HS-5 (cell line): ENCODE results near the gene EFCAB9.

Experiments used
- DNase-seq: peaks from one replicate; pipeline ENCODE4 v3.0.0-alpha.2; 2012; ENCODE audit warnings: low read depth

EFCAB9 gene

GRCh38 chr5:172166030-172166826 is 27.7 kb upstream of the EFCAB9 start:
- DNase-seq, result no peak

DNA sequence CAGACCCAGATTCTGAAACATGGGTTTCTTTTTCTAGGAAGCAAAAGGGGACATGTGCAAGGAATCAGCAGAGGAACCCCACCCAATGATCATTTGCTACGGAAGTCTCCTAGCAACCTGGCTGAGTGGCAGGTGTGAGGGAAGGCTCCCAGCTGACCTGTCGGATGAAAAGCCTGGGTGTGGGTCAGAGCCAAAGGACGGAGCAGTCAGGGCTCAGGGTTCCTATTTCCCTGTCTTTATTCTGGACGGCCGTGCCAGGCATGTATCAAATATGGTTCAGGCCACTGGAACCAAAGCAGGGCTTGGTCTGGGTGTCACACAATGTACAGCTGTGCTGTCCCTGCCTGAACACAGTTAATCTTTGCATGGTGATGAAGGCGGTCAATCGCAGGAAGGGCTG is 26.1 kb upstream of the EFCAB9 start:
- no peak for DNase-seq

DNA sequence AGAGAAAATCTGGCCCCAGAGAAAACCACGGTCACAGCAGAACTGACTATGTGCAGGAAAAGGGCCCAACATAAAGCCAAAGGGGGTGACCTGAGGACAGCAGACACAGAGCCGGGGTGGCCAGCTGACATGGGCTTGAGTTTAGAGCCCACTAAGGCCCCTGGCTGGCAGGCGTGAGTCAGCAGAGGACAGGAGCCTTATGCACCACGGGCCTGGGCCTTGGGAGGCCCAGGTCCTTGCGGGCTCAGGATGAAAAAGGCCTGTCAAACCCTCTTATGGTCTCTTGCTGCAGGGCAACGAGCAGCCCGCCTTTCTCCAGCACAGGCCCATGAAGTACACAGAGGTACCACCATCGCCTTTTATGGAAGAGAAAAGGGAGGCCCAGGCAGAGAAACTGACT is 25.7 kb upstream of the EFCAB9 start:
- DNase-seq, result no peak

GRCh38 chr5:172169216-172169615 is 24.8 kb upstream of the EFCAB9 start:
- DNase-seq, result no peak

DNA sequence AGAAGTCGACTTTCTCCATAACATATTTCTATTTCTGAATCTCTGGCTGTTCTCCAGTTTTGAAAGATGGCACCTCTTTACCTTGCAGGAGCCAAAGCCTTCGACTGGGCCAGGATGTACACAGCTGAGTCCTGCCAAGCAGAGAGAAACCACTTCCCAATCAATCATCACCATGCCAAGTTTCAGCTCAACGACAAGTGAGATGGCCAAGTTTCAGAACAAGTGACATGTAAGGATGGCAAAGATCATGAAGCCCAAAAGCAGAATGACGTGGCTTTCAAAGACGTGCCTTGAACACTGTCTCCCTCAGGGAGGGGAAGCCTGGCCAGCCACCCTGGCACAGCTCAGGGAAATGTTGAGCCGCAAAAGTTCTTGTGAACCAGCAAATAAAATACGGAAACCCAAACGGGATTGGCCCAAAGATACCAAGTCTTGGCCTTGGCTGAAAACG is 23.7 kb upstream of the EFCAB9 start:
- no peak for DNase-seq

- no peak for DNase-seq
Observed at GRCh38 chr5:172171118-172171517, 22.9 kb upstream of the EFCAB9 start.

DNA sequence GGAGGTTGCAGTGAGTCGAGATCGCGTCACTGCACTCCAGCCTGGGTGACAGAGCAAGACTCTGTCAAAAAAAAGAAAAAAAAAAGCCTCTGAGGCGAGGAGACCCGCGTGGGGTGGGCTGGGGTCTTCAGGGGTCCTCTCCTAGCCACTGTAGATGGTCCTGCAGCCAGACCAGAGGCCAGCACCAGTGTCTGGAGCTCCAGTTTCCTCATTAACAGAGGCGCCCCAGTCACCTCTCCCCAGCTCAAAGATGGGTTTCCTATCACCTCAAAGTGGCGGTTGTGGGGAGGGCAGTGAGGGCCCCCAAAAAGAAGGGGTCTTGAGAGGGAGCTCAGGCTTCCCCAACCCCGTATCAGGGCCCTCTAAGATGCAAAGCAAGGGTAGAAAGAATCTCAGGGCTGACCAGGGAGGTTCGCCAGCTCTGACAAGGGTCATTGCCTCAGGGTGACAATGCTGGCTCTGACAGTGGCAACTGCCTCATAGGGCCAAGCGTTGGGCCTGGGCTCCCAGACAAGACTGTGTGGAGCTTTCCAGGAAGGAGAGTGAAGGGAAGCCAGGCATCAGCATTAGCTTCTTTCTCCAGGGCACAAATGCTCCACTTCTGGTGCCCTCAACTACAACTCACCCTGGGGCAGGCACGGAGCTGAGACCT is 20.9 kb upstream of the EFCAB9 start:
- DNase-seq, result no peak

DNA sequence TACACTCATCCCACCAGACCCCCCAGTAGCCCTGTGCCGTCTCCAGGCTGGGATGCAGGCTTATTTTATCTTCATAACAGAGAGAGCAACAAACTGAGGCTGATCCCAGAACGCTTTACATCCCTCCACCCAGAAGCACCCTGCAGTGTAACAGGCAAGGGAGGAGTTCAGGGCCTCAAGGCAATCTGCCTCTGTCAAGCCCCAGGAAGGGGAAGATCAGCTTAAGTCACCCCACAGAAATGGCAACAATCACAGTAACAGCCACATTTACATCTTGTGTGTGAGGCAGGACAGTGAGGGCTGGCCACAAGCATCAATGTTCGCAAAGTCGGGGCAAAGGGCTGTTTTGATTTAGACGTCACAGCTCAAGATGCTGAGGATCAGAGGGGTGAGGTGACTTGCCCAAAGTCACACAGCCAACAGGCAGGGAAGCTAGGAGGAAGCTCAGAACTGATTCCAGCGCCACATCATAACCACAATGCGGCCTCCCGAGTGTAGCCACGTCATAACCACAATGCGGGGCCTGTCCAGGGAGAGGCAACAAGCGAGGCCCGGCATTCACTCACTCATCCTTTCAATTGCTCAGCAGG is 20.3 kb upstream of the EFCAB9 start:
- peak; percentile 40 for DNase-seq

DNA sequence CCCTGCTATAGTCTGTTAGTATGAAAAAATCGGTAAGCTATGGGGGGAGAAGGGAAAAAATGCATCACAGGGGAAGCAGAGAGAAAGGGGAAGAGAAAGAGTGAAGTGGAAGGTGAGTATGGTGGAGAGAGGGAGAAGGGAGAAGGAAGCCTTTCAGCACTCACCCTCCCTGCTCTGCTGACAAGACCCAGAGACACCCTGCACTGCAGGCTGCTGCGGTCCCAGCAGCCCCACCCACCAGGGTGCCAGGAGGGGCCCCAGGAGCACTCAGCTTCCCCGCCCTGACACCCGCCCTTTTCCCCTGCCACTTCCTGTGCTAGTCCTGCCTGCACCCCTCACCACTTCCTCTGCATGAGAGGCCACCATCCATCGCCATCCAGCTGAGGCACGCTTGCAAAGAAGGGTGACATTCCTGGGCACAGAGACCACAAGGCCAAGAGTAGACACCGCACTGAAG is 18.7 kb upstream of the EFCAB9 start:
- no peak for DNase-seq

- no peak for DNase-seq
Observed at GRCh38 chr5:172177176-172177575, 16.8 kb upstream of the EFCAB9 start.

- DNase-seq, result no peak
Observed at GRCh38 chr5:172178301-172178987, 15.5 kb upstream of the EFCAB9 start.

- no peak for DNase-seq
Observed at GRCh38 chr5:172178991-172179989, 14.7 kb upstream of the EFCAB9 start.

DNA sequence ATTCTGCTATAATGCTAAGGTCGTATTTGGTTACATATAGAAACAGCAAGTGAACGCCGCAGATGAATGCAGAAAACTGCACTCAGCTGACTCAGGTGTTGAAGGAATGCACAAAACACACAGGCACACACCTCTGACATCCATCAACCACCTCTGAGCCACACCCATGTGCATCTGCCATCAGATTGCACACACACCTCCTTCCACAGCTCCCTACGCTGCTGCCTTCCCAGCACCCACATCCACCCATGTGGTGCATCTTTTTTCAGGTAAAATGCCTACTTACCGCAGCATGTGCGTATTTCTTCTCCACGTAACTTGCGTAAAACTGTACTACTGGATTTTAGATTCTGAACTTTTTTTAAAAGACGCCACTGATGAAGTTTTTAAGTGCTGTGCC is 13.0 kb upstream of the EFCAB9 start:
- no peak for DNase-seq

- no peak for DNase-seq
Observed at GRCh38 chr5:172182291-172182690, 11.7 kb upstream of the EFCAB9 start.

DNA sequence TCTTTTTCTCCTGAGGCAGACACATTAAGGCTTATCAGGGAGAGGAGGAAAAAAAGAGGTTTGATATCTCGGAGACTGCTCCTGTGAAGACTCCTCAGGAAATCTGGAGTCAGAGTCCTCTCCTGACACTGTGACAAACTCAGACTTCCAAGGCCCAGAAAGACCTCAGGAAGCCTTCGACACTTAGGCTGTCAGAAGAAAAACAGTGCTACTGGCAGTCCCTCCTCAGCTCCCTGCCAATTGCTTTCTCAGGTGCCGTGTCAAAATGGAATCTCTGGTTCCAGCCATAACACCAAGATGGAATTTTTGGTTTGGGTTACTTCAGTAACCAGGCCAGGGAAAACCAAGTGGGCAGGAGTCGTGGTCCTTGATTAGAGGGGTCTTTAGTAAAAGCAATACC is 10.1 kb upstream of the EFCAB9 start:
- DNase-seq, result no peak

- no peak for DNase-seq
Observed at GRCh38 chr5:172185096-172185461, 8.9 kb upstream of the EFCAB9 start.

- DNase-seq, result no peak
Observed at GRCh38 chr5:172186114-172186695, 7.8 kb upstream of the EFCAB9 start.

- DNase-seq, result peak; percentile 60
Observed at GRCh38 chr5:172187118-172188032, 6.6 kb upstream of the EFCAB9 start.

- peak; percentile 68 for DNase-seq
Observed at GRCh38 chr5:172188033-172188892, 5.7 kb upstream of the EFCAB9 start, which contains the start of gene STK10. Gene STK10, minus strand, starts transcription at chr5:172188224. Its CDS starts 182 bp downstream, at chr5:172188042.
